Measurements from ENCODE around the gene MFN1. TPM values are rescaled to one million over a fixed set of nuclear protein-coding genes. Genes with fewer than 3 reads are reported as not detected.

Gene MFN1
- total and polyA plus RNA-seq, 2 of the 13 experiments (the other 11 are each of a cell fraction or from before 2014, with no cell fraction given), result 25.2 to 37.5 TPM

- TF ChIP-seq, protein P1, sequence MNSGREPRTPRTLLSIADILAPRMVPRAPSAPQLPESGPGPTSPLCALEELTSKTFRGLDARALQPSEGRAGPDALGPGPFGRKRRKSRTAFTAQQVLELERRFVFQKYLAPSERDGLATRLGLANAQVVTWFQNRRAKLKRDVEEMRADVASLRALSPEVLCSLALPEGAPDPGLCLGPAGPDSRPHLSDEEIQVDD (CRISPR knock-in tag; IDR thresholded peaks at IDR 0.05; ENCODE audit: borderline replicate concordance), result peak; percentile 11; the same call in 1 of the 2 replicates
- TF ChIP-seq TEAD2 (CRISPR knock-in tag; IDR thresholded peaks at IDR 0.05) (no peak), ZNF343 (CRISPR knock-in tag; IDR thresholded peaks at IDR 0.05) (0 out of 2 replicates have a peak, but pooled peaks have one; percentile 41), KDM1A (CRISPR knock-in tag; IDR thresholded peaks at IDR 0.05) (no peak), SUZ12 (IDR thresholded peaks at IDR 0.05; ENCODE audit: low read depth, low read length) (no peak), MXD4 (CRISPR knock-in tag; IDR thresholded peaks at IDR 0.05) (peak; percentile 11; the same call in 1 of the 2 replicates), ZNF773 (CRISPR knock-in tag; IDR thresholded peaks at IDR 0.05; ENCODE audit: borderline replicate concordance) (no peak), RBM22 (optimal IDR thresholded peaks at IDR 0.05; ENCODE audit: low read length) (no peak), DMAP1 (CRISPR knock-in tag; IDR thresholded peaks at IDR 0.05) (0 out of 2 replicates have a peak, but pooled peaks have one; percentile 20), ZBTB8A (CRISPR knock-in tag; IDR thresholded peaks at IDR 0.05; ENCODE audit: borderline replicate concordance, low read depth) (no peak), KDM3A (CRISPR knock-in tag; IDR thresholded peaks at IDR 0.05; ENCODE audit: low read depth) (0 out of 2 replicates have a peak, but pooled peaks have one; percentile 49), RORA (CRISPR knock-in tag; IDR thresholded peaks at IDR 0.05) (no peak), ZBTB33 (CRISPR knock-in tag; IDR thresholded peaks at IDR 0.05) (no peak), SP2 (CRISPR knock-in tag; IDR thresholded peaks at IDR 0.05) (0 out of 2 replicates have a peak, but pooled peaks have one; percentile 25), NR2F6 (IDR thresholded peaks at IDR 0.05) (no peak), NR2F6 (CRISPR knock-in tag; IDR thresholded peaks at IDR 0.05) (no peak), ZHX1 (CRISPR knock-in tag; IDR thresholded peaks at IDR 0.05; ENCODE audit: low read depth) (peak; percentile 39), ERF (CRISPR knock-in tag; IDR thresholded peaks at IDR 0.05) (peak; percentile 39), ZNF230 (CRISPR knock-in tag; IDR thresholded peaks at IDR 0.05) (no peak), KMT2B (CRISPR knock-in tag; IDR thresholded peaks at IDR 0.05) (no peak), SIX1 (CRISPR knock-in tag; IDR thresholded peaks at IDR 0.05; ENCODE audit: borderline replicate concordance) (no peak), AKAP8 (CRISPR knock-in tag; IDR thresholded peaks at IDR 0.05) (no peak)
- TF ChIP-seq, protein P2, sequence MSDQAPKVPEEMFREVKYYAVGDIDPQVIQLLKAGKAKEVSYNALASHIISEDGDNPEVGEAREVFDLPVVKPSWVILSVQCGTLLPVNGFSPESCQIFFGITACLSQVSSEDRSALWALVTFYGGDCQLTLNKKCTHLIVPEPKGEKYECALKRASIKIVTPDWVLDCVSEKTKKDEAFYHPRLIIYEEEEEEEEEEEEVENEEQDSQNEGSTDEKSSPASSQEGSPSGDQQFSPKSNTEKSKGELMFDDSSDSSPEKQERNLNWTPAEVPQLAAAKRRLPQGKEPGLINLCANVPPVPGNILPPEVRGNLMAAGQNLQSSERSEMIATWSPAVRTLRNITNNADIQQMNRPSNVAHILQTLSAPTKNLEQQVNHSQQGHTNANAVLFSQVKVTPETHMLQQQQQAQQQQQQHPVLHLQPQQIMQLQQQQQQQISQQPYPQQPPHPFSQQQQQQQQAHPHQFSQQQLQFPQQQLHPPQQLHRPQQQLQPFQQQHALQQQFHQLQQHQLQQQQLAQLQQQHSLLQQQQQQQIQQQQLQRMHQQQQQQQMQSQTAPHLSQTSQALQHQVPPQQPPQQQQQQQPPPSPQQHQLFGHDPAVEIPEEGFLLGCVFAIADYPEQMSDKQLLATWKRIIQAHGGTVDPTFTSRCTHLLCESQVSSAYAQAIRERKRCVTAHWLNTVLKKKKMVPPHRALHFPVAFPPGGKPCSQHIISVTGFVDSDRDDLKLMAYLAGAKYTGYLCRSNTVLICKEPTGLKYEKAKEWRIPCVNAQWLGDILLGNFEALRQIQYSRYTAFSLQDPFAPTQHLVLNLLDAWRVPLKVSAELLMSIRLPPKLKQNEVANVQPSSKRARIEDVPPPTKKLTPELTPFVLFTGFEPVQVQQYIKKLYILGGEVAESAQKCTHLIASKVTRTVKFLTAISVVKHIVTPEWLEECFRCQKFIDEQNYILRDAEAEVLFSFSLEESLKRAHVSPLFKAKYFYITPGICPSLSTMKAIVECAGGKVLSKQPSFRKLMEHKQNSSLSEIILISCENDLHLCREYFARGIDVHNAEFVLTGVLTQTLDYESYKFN (CRISPR knock-in tag; conservative IDR thresholded peaks at IDR 0.05), result peak; percentile 44; the same call in 1 of the 2 replicates
These were observed 25.0 kb upstream of the MFN1 start, which contains the start of gene ZNF639 (continued) for GRCh38 chr3:179322286-179323196.
